ENCODE data around the gene WNT9A.

Gene WNT9A

DNA sequence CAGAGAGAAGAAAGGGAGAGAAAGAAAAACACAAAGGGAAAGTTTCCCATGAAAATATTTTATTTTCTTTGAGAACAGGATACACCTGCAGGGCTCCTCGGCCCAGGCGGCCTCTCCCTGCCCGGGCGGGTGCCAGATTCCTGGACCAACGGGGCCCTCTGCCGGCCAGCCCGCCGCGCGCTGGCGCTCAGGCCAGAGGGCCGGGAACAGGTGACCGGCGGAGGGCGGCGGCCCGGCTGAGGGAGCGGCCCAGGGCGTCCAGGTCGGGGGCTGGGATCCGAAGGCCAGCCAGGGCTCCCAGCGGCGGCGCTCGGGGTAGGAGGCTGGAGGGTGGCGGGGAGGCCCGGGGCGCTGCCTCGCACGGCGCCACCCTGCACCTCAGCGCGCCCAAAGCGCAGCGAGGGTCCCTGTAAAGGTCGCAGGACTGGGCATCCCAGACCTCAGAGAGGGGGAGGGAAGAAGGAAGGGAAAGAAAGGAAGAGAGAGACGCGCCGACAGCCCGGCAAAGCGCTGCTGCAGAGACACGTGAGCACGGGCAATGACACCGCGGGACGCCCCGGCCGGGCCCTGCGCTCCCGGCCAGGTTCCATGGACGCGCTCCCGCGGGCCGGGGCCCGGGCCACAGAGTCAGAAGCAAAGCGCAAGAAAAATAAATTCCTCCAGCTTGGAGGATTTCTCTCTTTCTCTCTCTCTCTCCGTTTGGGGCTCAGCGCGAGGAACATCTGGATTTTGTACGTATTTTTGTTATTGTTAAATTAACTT is 927 bp downstream of the WNT9A start:
- DNase-seq (peak; percentile 53 to 61), ATAC-seq (peak; percentile 76)
- H3K27ac Mint-ChIP-seq = no peak overlapping the region
- peaks cover 16% of the 10 kb centered on the region for H3K4me1 Mint-ChIP-seq
- H3K9me3 Mint-ChIP-seq = no peaks in the 10 kb centered on the region
- peaks cover 52% of the 10 kb centered on the region for H3K27me3 Mint-ChIP-seq
- peak overlapping the region; percentile 66 to 71 for H3K4me3 Mint-ChIP-seq

- no peak overlapping the region for H3K27ac Mint-ChIP-seq
- H3K9me3 Mint-ChIP-seq = no peaks in the 10 kb centered on the region
- H3K4me1 Mint-ChIP-seq = peaks cover 16% of the 10 kb centered on the region
- peak overlapping the region; percentile 66 to 71 for H3K4me3 Mint-ChIP-seq
- peak; percentile 19 for ATAC-seq
- H3K27me3 Mint-ChIP-seq = peaks cover 51% of the 10 kb centered on the region
- peak in 1 of 2 donors; percentile 7 for DNase-seq
These were observed 1.7 kb downstream of the WNT9A start for GRCh38 chr1:227945891-227946623.

DNA sequence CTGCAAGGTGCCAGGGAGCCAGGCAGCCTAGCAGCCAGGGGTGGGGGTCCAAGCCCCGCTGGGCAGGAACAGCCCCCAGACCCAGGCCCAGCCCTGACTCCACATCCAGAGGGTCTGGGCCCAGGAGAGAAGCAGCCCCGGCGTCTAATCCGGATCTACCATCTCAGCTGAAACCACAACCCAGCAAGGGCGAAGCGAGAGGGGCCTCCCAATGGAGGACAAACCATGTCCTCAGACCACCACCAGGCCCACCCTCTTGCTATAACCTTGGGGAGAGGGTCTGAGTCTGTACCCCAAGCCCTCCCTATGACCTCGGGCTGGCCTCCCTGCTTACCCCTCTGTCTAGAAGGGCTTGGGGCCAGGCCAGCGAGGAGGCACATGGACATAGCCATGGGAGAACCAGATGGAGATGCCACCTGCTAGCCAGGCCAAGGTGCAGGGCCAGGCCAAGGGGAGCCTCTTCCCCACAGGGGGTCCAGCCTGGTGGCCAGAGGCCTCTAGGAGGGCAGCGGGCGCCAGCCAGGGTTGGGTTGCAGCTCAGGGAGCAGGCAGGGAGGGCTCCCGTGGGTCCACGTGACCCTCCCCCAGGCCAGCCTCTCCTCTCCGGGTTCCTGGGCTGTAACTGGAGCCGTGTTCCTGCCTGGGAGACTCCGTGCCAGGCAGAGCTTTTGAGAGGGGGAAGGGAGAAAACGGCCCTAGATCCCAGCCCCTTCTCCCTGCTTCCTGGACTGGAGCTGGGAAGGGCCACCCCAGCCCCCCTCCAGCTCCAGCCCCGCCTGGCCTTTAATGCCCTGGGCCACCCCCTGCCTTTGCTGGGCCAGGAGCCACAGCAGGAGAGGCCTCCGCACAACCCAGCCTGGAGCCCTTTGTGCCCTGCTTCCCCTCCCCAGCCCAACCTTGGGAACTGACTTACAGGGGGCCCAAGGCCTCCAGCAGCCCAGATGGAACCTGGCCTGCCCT is 2.5 kb downstream of the WNT9A start:
- ATAC-seq (no peak), DNase-seq (peak in 1 of 2 donors; percentile 7)
- Mint-ChIP-seq H3K9me3 (no peaks in the 10 kb centered on the region), H3K4me1 (peaks cover 16% of the 10 kb centered on the region), H3K27ac (no peak overlapping the region), H3K4me3 (no peak overlapping the region), H3K27me3 (peaks cover 42% of the 10 kb centered on the region)

DNA sequence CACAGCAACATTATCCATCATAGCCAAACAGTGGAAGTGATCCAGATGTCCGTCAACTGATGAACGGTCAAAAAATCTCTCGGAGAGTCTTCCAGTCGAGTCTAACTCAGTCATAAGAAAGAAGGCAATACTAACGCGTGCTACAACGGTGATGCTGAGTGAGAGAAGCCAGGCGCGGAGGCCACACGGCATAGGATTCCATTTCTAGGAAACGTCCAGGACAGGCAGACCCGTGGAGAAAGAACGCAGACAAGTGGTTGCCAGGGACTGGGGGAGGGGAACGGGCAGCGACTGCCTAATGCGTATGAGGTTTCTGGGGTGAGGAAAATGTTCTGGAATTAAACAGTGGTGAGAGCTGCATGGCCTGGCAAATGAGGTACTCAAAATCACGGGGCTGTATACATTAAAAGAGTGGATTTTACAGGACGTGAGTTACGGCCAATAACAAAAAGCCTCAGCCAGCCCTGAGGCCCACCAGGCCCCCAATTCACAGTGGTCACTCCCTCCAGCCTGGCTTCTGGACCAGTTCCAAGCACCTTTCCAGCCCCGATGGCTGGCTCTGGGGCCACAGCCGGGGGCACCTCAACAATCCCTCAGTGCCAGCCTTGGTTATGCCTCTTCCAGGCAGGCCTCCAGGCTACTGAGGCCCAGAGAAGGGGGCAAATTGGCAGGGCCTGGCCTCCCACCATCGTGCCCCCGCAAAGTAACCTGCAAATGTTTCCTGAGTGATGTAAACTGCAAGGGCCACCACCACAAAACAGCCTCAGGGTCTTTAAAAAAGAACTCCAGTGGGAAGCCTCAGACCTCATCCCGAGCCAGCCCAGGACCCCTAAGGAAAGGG is 3.4 kb downstream of the WNT9A start:
- H3K27me3 Mint-ChIP-seq = peaks cover 33% of the 10 kb centered on the region
- no peak overlapping the region for H3K27ac Mint-ChIP-seq
- DNase-seq (peak in 1 of 2 donors; percentile 6), ATAC-seq (no peak)
- H3K4me1 Mint-ChIP-seq = peaks cover 16% of the 10 kb centered on the region
- no peak overlapping the region for H3K4me3 Mint-ChIP-seq
- H3K9me3 Mint-ChIP-seq = no peaks in the 10 kb centered on the region

DNA sequence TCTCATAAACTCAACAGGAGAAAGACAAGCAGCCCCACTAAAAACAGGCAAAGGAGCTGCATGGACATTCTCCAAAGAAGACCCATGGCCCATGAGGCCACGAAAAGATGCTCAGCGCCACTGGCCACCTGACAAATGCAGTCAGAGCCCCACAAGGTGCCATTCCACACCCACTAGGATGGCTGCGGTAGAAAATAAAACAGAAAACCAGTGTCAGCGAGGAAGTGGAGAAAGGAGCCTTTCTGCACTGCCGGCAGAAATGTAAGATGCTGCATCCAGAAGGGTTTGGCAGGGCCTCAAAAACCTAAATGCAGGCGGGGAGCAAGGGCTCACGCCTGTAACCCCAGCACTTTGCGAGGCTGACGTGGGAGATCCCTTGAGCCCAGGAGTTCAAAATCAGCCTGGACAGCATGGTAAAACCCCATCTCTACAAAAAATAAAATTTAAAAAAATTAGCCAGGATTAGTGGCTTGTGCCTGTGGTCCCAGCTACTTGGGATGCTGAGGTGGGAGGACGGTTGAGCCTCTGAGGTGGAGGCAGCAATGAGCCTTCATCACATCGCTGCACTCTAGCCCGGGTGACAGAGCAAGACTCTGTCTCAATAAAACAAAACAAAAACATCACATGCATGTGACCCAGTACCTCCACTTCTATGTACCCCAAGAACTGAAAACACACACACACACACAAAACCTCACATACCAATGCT is 4.2 kb downstream of the WNT9A start:
- H3K4me3 Mint-ChIP-seq = no peak overlapping the region

DNA sequence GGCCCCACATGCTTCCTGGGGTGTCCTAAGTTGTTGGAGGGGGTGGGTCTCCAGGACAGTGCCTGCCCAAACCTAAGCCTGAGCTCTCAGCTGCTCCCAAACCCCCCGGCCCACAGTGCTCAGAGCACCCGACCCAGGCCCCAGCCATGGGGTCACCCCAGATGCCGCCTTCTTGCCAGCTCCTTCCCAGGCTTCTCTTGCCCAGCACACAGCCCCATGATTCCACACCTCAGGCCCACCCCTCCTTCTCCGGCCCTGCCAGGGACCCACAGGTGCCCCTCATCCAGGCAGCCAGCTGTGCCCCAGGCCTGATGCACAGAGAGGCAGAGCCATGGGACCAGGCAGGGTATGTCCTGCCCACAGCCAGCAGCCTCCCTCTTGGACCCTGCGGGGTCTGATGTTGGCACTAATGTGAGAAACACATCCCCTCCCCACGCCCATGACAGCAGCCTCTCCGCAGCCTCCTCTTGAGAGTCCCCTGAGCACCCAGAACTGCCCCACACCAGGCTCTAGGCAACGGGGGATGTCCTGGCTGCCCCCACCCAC is 4.9 kb downstream of the WNT9A start:
- peak in 1 of 2 donors; percentile 5 for DNase-seq
- H3K4me1 Mint-ChIP-seq = peaks cover 12% of the 10 kb centered on the region
- no peak for ATAC-seq
- no peaks in the 10 kb centered on the region for H3K9me3 Mint-ChIP-seq
- H3K4me3 Mint-ChIP-seq = no peak overlapping the region
- H3K27ac Mint-ChIP-seq = peak overlapping the region in 1 of 2 donors; percentile 87
- peaks cover 22% of the 10 kb centered on the region for H3K27me3 Mint-ChIP-seq

More for the DNA sequence above, 4.2 kb downstream of the WNT9A start:
- DNase-seq = no peak
- no peak for ATAC-seq
- peaks cover 15% of the 10 kb centered on the region for H3K4me1 Mint-ChIP-seq
- H3K27me3 Mint-ChIP-seq = peaks cover 25% of the 10 kb centered on the region
- no peak overlapping the region for H3K27ac Mint-ChIP-seq
- H3K9me3 Mint-ChIP-seq = no peaks in the 10 kb centered on the region

DNA sequence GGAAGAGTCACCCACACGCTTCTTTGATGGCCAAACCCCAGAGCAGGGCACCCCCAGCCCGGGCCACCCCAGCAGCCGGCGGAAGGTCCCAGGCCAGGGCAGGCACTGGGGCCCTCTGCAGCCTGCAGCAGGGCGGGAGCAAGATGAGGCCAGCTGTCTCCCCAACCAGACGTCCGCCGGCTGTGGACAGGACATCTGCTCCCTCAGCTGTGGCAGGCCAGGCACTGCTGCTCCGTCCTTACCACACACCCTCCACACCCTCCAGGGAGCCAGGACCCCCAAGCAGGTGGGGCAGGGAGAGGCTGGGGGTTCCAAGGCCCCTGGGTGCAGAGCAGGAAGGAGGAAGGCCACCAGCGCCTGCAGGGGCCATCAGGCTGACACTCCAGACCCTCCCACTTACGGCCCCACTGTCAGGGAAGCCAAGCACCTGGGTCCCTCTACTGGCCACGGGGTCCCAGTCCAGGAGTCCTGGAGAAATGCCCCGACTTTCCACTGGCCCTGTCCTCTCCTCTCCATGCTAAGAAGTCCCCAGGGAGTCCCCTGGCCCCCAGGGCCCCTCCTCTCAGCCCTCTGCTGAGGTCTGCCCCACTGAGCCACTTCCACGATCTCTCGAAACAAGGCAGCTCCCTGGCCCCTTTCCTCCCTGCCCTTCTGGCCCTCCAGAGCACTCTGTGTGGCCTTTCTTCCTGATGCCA is 5.6 kb downstream of the WNT9A start:
- Mint-ChIP-seq H3K27me3 (peaks cover 19% of the 10 kb centered on the region), H3K27ac (no peak overlapping the region), H3K9me3 (no peaks in the 10 kb centered on the region), H3K4me3 (no peak overlapping the region), H3K4me1 (peaks cover 11% of the 10 kb centered on the region)
- peak in 1 of 2 donors; percentile 6 for DNase-seq
- ATAC-seq = no peak

DNA sequence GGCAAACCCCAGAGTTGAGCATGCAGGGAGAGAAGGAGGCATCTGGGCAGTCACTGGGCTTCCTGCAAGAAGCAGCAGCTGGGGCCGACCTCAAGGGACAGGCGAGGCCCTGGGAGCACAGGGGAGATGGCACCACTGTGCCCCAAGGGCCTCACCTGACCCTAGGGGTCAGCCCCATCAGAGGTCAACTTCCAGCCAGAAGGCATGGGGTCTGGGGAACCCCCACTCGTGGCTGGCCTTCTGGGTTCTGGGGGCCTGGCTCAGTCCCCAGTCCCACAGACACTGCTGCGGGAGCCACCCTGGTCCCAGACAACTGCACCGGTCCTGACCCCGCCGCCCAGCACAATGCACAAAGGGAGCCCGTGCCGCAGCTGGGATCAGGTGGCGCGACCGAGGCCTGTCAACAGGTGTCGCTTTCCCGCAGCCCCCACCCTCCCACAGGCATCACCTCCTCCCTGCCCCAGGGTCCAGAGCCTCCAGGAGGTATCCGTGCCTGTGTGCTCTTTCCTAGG is 6.2 kb downstream of the WNT9A start:
- peak in 1 of 2 donors; percentile 3 for DNase-seq
- no peak overlapping the region for H3K27ac Mint-ChIP-seq
- H3K4me1 Mint-ChIP-seq = peaks cover 5% of the 10 kb centered on the region
- ATAC-seq = no peak
- no peaks in the 10 kb centered on the region for H3K9me3 Mint-ChIP-seq
- no peak overlapping the region for H3K4me3 Mint-ChIP-seq
- peaks cover 13% of the 10 kb centered on the region for H3K27me3 Mint-ChIP-seq

GRCh38 chr1:227940791-227941241 is 6.9 kb downstream of the WNT9A start:
- peaks cover under 1 to 2% of the 10 kb centered on the region in 2 donors for H3K9me3 Mint-ChIP-seq
- H3K27ac Mint-ChIP-seq = no peak overlapping the region

DNA sequence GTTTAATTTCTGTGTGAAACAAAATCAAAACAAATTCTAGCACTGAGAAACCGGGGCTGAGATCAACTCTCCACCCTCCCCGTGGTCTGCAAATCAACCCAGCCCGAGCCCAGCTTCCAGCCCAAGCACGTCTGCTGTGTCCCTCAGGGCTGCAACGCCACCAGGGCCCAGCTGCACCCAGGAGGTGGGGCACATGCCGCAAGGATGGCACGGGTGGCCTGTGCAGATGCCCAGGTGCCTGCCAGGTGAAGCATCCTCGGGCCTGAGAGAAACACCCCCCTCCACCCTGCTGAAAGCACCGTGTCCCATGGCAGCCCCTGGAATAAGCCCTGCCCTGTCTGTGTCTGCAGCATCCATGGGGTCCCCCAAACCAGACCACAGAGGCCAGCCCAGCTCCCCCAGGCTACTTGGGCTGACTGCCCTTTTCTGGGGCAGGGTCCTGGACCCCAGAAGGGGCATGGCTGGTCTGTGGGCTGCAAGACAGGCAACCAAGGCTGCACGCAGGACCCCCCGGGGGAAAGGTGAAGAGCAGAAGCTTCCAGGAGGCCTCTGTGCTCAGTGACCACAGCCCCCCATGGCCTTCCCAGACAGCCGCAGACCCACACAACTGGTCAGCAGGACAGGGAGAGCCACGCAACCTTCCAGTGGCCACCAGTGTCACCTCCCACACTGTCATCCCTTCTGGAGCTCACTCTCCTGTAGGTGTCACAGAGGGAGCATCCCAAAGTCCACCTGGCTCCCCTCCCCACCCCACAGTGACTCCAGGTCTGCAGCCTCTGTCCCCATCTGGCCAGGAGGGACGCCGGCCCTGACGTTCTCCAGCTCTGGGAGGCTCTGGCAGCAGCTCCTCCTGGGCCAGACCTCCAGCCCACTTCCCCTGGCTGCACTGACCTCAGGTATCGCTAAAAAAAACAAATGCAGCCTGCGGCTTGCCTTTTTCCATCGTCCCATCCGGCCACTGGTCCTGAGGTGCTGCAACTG is 7.7 kb downstream of the WNT9A start:
- no peaks in the 10 kb centered on the region for H3K27me3 Mint-ChIP-seq
- H3K27ac Mint-ChIP-seq = no peak overlapping the region
- peaks cover 8 to 9% of the 10 kb centered on the region in 2 donors for H3K9me3 Mint-ChIP-seq
- no peak overlapping the region for H3K4me3 Mint-ChIP-seq
- ATAC-seq = no peak
- DNase-seq = peak in 1 of 2 donors; percentile 3
- H3K4me1 Mint-ChIP-seq = peaks cover 7% of the 10 kb centered on the region

More at GRCh38 chr1:227940791-227941241, 6.9 kb downstream of the WNT9A start:
- ATAC-seq (no peak), DNase-seq (peak in 1 of 2 donors; percentile 4)
- peaks cover under 1% of the 10 kb centered on the region for H3K4me1 Mint-ChIP-seq
- no peak overlapping the region for H3K4me3 Mint-ChIP-seq
- H3K27me3 Mint-ChIP-seq = peaks cover 5% of the 10 kb centered on the region

GRCh38 chr1:227938911-227939790 is 8.6 kb downstream of the WNT9A start:
- DNase-seq = no peak
- ATAC-seq = no peak
- H3K9me3 Mint-ChIP-seq = peaks cover 16 to 18% of the 10 kb centered on the region in 2 donors
- H3K4me3 Mint-ChIP-seq = no peak overlapping the region
- no peak overlapping the region for H3K27ac Mint-ChIP-seq
- H3K4me1 Mint-ChIP-seq = peaks cover 13% of the 10 kb centered on the region
- H3K27me3 Mint-ChIP-seq = no peaks in the 10 kb centered on the region

Data from stimulated activated naive CD8-positive, alpha-beta T cell treated with anti-CD3 and anti-CD28 coated beads, Interleukin-15, amount 100 ng/mL, for 72 hours (primary cell).